Prostate gland (tissue), 2 donors: Measurements from ENCODE around the gene ST3GAL6. TPM values are rescaled to one million over a fixed set of nuclear protein-coding genes. Genes with fewer than 3 reads are reported as not detected.

Experiments used
- DNase-seq: peaks from one replicate; pipeline ENCODE4 v3.0.0-alpha.2; 2019; ENCODE audit warnings: low spot score
- H3K27ac ChIP-seq, 2 donors: fragments of 200-600 bp; sonication (generic); 2 replicates each; pipeline ENCODE4 v1.5.1; 2017 to 2019
- H3K27me3 ChIP-seq: fragments of 200-600 bp; sonication (generic); replicated peaks from 2 replicates; pipeline ENCODE4 v1.5.1; 2019; ENCODE audit not compliant: insufficient read depth
- H3K36me3 ChIP-seq, 2 donors: fragments of 200-600 bp; sonication (generic); 1 replicate in 1 of 2; 2 replicates in 1 of 2; pipeline versions ENCODE4 v1.5.1 to v1.8.1; 2017 to 2019
- H3K4me1 ChIP-seq: fragments of 200-600 bp; sonication (generic); replicated peaks from 2 replicates; pipeline ENCODE4 v1.5.1; 2019
- H3K4me3 ChIP-seq, 2 donors: fragments of 200-600 bp; sonication (generic); 2 replicates each; pipeline ENCODE4 v1.5.1; 2017 to 2019
- H3K9me3 ChIP-seq: fragments of 200-600 bp; sonication (generic); 2 replicates; pipeline ENCODE4 v1.5.1; 2017
- POLR2A ChIP-seq: fragments of 450-650 bp; IDR thresholded peaks from one replicate; pipeline ENCODE4 v1.6.1; 2016; ENCODE audit warnings: antibody characterized with exemption, mild to moderate bottlenecking
- POLR2AphosphoS5 ChIP-seq: sonication (generic); formaldehyde crosslinking; IDR thresholded peaks from one replicate; pipeline ENCODE4 v1.6.1; 2017; ENCODE audit warnings: antibody characterized with exemption
- WGBS: methylation state at CpG from one replicate; pipeline ENCODE4 v1.1.5; 2018; 5-methylcytosine and 5-hydroxymethylcytosine counted together
- intact Hi-C: fragments of 100-400 bp; cut with DNase I; formaldehyde crosslinking; loops from one replicate; pipeline ENCODE4 v1.14.2; 2022
- total RNA-seq, 2 donors: library from RNA; depleted of rRNA; stranded (reverse); fragments of >200 nt; gene quantifications; one replicate each; pipeline ENCODE4 v1.1.0, GENCODE V29; 2016
- TF ChIP-seq, protein P1 (sequence below), 4 experiments: fragments of 200-600 bp in 2 of 4; fragments of 450-650 bp in 2 of 4; sonication (generic) in 2 of 4; IDR thresholded peaks; 1 replicate in 3 of 4; 2 replicates in 1 of 4; pipeline ENCODE4 v1.5.1; 2016 to 2019; ENCODE audit warnings: antibody characterized with exemption in 4 of 4, mild to moderate bottlenecking in 2 of 4, moderate library complexity in 2 of 4

Gene ST3GAL6
- total RNA-seq, 2 donors from 2014 or later, result 7.1 to 10.6 TPM

- WGBS, result 88% methylated on average over 3 of the region's 3 CpGs
- Histone ChIP-seq H3K4me3 (no peak overlapping the region), H3K36me3 (no peaks in the 10 kb centered on the region), H3K4me1 (no peaks in the 10 kb centered on the region), H3K27me3 (no peaks in the 10 kb centered on the region), H3K9me3 (no peaks in the 10 kb centered on the region), H3K27ac (no peak overlapping the region)
- no peak for DNase-seq
- intact Hi-C loops, result no loop called here
- TF ChIP-seq, protein P1, sequence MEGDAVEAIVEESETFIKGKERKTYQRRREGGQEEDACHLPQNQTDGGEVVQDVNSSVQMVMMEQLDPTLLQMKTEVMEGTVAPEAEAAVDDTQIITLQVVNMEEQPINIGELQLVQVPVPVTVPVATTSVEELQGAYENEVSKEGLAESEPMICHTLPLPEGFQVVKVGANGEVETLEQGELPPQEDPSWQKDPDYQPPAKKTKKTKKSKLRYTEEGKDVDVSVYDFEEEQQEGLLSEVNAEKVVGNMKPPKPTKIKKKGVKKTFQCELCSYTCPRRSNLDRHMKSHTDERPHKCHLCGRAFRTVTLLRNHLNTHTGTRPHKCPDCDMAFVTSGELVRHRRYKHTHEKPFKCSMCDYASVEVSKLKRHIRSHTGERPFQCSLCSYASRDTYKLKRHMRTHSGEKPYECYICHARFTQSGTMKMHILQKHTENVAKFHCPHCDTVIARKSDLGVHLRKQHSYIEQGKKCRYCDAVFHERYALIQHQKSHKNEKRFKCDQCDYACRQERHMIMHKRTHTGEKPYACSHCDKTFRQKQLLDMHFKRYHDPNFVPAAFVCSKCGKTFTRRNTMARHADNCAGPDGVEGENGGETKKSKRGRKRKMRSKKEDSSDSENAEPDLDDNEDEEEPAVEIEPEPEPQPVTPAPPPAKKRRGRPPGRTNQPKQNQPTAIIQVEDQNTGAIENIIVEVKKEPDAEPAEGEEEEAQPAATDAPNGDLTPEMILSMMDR (IDR thresholded peaks at IDR 0.05), result no peak
- TF ChIP-seq POLR2A, result no peak
- TF ChIP-seq POLR2AphosphoS5, result no peak
Measured at GRCh38 chr3:98775459-98776139, 12.5 kb downstream of the ST3GAL6 start.

GRCh38 chr3:98776140-98776493 lies 13.0 kb downstream of the ST3GAL6 start:
- no peak for DNase-seq
- no peak overlapping the region for H3K4me3 ChIP-seq
- no peaks in the 10 kb centered on the region for H3K36me3 ChIP-seq
- no peak overlapping the region for H3K27ac ChIP-seq
- intact Hi-C loops, result no loop called here
- H3K27me3 ChIP-seq, result no peaks in the 10 kb centered on the region
- no peaks in the 10 kb centered on the region for H3K4me1 ChIP-seq
- H3K9me3 ChIP-seq, result no peaks in the 10 kb centered on the region
- TF ChIP-seq, protein P1 (IDR thresholded peaks at IDR 0.05), result no peak
- TF ChIP-seq POLR2A, result no peak
- no peak for TF ChIP-seq POLR2AphosphoS5

DNA sequence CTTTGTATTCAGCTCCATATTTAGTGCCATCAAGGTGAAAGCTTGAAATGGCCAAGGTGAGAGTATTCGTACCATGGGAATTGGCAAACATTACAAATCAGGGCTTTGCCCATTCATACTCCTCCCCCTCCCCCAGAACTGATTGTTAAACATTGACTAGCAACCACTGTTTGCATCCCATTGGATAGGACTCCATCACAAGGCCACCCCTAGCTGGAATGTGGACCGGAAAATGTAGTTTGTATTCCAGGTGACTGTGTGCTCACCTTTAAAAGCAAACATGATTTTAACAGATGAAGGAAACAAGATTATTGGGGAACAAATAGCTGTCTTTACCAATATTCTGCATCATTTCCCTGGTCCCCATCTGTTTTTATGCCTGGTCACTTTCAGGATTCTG lies 14.1 kb downstream of the ST3GAL6 start:
- TF ChIP-seq, protein P1 (IDR thresholded peaks at IDR 0.05), result no peak
- TF ChIP-seq POLR2A, result no peak
- no peak for TF ChIP-seq POLR2AphosphoS5
- Histone ChIP-seq H3K9me3 (no peaks in the 10 kb centered on the region), H3K36me3 (no peaks in the 10 kb centered on the region), H3K27ac (no peak overlapping the region), H3K27me3 (no peaks in the 10 kb centered on the region), H3K4me1 (no peaks in the 10 kb centered on the region), H3K4me3 (no peak overlapping the region)
- no peak for DNase-seq
- intact Hi-C loops, result no loop called here
- 64% methylated on average over 2 of the region's 2 CpGs for WGBS

GRCh38 chr3:98777801-98778220 lies 14.7 kb downstream of the ST3GAL6 start:
- TF ChIP-seq POLR2AphosphoS5 (no peak), POLR2A (no peak)
- TF ChIP-seq, protein P1 (IDR thresholded peaks at IDR 0.05), result no peak
- DNase-seq, result no peak
- Histone ChIP-seq H3K27ac (no peak overlapping the region), H3K4me3 (no peak overlapping the region), H3K36me3 (no peaks in the 10 kb centered on the region), H3K4me1 (no peaks in the 10 kb centered on the region), H3K27me3 (no peaks in the 10 kb centered on the region), H3K9me3 (no peaks in the 10 kb centered on the region)
- intact Hi-C loops, result no loop called here

- Histone ChIP-seq H3K36me3 (no peaks in the 10 kb centered on the region), H3K27me3 (no peaks in the 10 kb centered on the region), H3K9me3 (no peaks in the 10 kb centered on the region), H3K27ac (no peak overlapping the region), H3K4me1 (no peaks in the 10 kb centered on the region), H3K4me3 (no peak overlapping the region)
- TF ChIP-seq POLR2AphosphoS5 (no peak), POLR2A (no peak)
- TF ChIP-seq, protein P1 (IDR thresholded peaks at IDR 0.05), result no peak
- intact Hi-C loops, result no loop called here
- 75% methylated on average over 5 of the region's 5 CpGs for WGBS
- DNase-seq, result no peak
Measured at GRCh38 chr3:98778383-98778782, 15.2 kb downstream of the ST3GAL6 start.
